H1 (cell line): ENCODE measurements around the gene TFEC. TPM values are rescaled to one million over a fixed set of nuclear protein-coding genes. Genes with fewer than 3 reads are reported as not detected.

Experiments
- CTCF ChIA-PET: fragments of 300-600 bp; sonication (Branson Sonifier 250); formaldehyde crosslinking; loops from one replicate; lab custom pipeline; 2021; ENCODE audit not compliant: partially characterized antibody; lab: Charles Lee
- POLR2A ChIA-PET: fragments of 300-600 bp; sonication (Branson Sonifier 250); formaldehyde crosslinking; loops from one replicate; lab custom pipeline; 2021; ENCODE audit warnings: inconsistent platforms; ENCODE audit not compliant: partially characterized antibody; lab: Charles Lee
- DNase-seq, 2 experiments: peaks; one replicate each; pipeline versions ENCODE4 v3.0.0 to v3.0.0-alpha.2; 2010 to 2022; ENCODE audit warnings: low spot score in 2 of 2, low read depth in 1 of 2, mixed read lengths in 1 of 2
- FAIRE-seq: peaks from 2 replicates; lab custom pipeline; 2011; peaks lifted over from hg19 to GRCh38; lab: Jason Lieb, UNC
- H2AFZ ChIP-seq: 2 replicates; pipeline ENCODE4 v1.8.1; 2012; ENCODE audit warnings: low read length, inconsistent platforms
- H2AK5ac ChIP-seq: 2 replicates; pipeline ENCODE4 v1.6.1; 2013; ENCODE audit warnings: low read depth, low read length
- H2BK120ac ChIP-seq: replicated peaks from 2 replicates; pipeline ENCODE3; 2013; ENCODE audit warnings: low read depth, low read length, inconsistent platforms
- H2BK12ac ChIP-seq: 2 replicates; pipeline ENCODE4 v1.6.1; 2013; ENCODE audit warnings: low read depth, low read length
- H2BK15ac ChIP-seq: 2 replicates; pipeline ENCODE4 v1.6.1; 2013; ENCODE audit warnings: low read length
- H2BK20ac ChIP-seq: 2 replicates; pipeline ENCODE4 v1.6.1; 2013; ENCODE audit warnings: low read length
- H2BK5ac ChIP-seq: 2 replicates; pipeline ENCODE4 v1.6.1; 2013; ENCODE audit warnings: low read depth, low read length
- H3K14ac ChIP-seq: 2 replicates; pipeline ENCODE4 v1.6.1; 2013; ENCODE audit warnings: inconsistent platforms; ENCODE audit not compliant: insufficient read length
- H3K18ac ChIP-seq: 2 replicates; pipeline ENCODE4 v1.6.1; 2013; ENCODE audit warnings: low read length; ENCODE audit errors: extremely low read depth
- H3K23ac ChIP-seq: 2 replicates; pipeline ENCODE4 v1.6.1; 2013; ENCODE audit warnings: inconsistent platforms; ENCODE audit not compliant: insufficient read length
- H3K23me2 ChIP-seq: 2 replicates; pipeline ENCODE4 v1.6.1; 2013; ENCODE audit warnings: low read depth, low read length
- H3K27ac ChIP-seq: 2 replicates; pipeline ENCODE4 v1.6.1; 2011; ENCODE audit warnings: low read depth, low read length, inconsistent platforms
- H3K27me3 ChIP-seq, 4 experiments: replicated peaks in 1 of 4; 1 replicate in 1 of 4; 2 replicates in 3 of 4; pipeline versions ENCODE4 v1.6.1 to v1.8.1; 2011 to 2013; ENCODE audit warnings: low read length in 3 of 4, mild to moderate bottlenecking in 3 of 4, inconsistent platforms in 2 of 4, mixed read lengths in 2 of 4, moderate library complexity in 1 of 4; ENCODE audit not compliant: control insufficient read depth in 3 of 4, insufficient read depth in 3 of 4; ENCODE audit errors: extremely low read depth in 1 of 4
- H3K36me3 ChIP-seq, 4 experiments: 2 replicates each; pipeline versions ENCODE4 v1.6.1 to v1.8.1; 2011 to 2013; ENCODE audit warnings: mild to moderate bottlenecking in 4 of 4, low read length in 3 of 4, moderate library complexity in 2 of 4, control low read depth in 1 of 4, inconsistent platforms in 1 of 4; ENCODE audit not compliant: insufficient read depth in 4 of 4, control insufficient read depth in 2 of 4
- H3K4ac ChIP-seq: replicated peaks from 2 replicates; pipeline ENCODE3; 2013; ENCODE audit warnings: low read length, low read depth, mixed read lengths, inconsistent platforms; ENCODE audit not compliant: insufficient read length
- H3K4me1 ChIP-seq, 4 experiments: replicated peaks in 1 of 4; 1 replicate in 1 of 4; 2 replicates in 3 of 4; pipeline versions ENCODE4 v1.6.1 to v1.8.1; 2011 to 2013; ENCODE audit warnings: low read length in 3 of 4, inconsistent platforms in 2 of 4, mixed read lengths in 1 of 4; ENCODE audit not compliant: insufficient read depth in 4 of 4, control insufficient read depth in 3 of 4
- H3K4me2 ChIP-seq, 2 experiments: 2 replicates each; pipeline versions ENCODE4 v1.6.1 to v1.8.1; 2011 to 2013; ENCODE audit warnings: low read depth in 2 of 2, low read length in 2 of 2, control low read depth in 1 of 2, inconsistent platforms in 1 of 2, mild to moderate bottlenecking in 1 of 2; ENCODE audit not compliant: insufficient read depth in 1 of 2
- H3K4me3 ChIP-seq, 4 experiments: fragments of 200-600, 300-600 bp in 1 of 4; sonication (generic), shearing (Covaris generic), sonication (Bioruptor Twin) in 1 of 4; 2 replicates each; pipeline versions ENCODE4 v1.5.1 to v1.8.1; 2011 to 2016; ENCODE audit warnings: low read length in 4 of 4, low read depth in 3 of 4, control low read depth in 2 of 4, inconsistent platforms in 2 of 4, mild to moderate bottlenecking in 2 of 4, mixed read lengths in 1 of 4, moderate library complexity in 1 of 4; ENCODE audit not compliant: insufficient read depth in 2 of 4; ENCODE audit errors: extremely low read depth in 1 of 4
- H3K56ac ChIP-seq: replicated peaks from 2 replicates; pipeline ENCODE3; 2013; ENCODE audit warnings: low read depth, mild to moderate bottlenecking, mixed read lengths, low read length, inconsistent platforms; ENCODE audit not compliant: insufficient read length
- H3K79me1 ChIP-seq: 2 replicates; pipeline ENCODE4 v1.6.1; 2013; ENCODE audit warnings: low read depth, low read length, control low read depth
- H3K79me2 ChIP-seq, 2 experiments: 2 replicates each; pipeline versions ENCODE4 v1.6.1 to v1.8.1; 2012 to 2013; ENCODE audit warnings: low read length in 2 of 2, mild to moderate bottlenecking in 2 of 2, inconsistent platforms in 1 of 2; ENCODE audit not compliant: insufficient read depth in 2 of 2, control insufficient read depth in 1 of 2
- H3K9ac ChIP-seq, 4 experiments: replicated peaks in 1 of 4; 1 replicate in 1 of 4; 2 replicates in 3 of 4; pipeline versions ENCODE4 v1.6.1 to v1.8.1; 2011 to 2013; ENCODE audit warnings: low read depth in 3 of 4, low read length in 3 of 4, control low read depth in 2 of 4, mild to moderate bottlenecking in 2 of 4, moderate library complexity in 2 of 4, inconsistent platforms in 1 of 4; ENCODE audit errors: extremely low read depth in 1 of 4
- H3K9me3 ChIP-seq, 2 experiments: 2 replicates each; pipeline versions ENCODE4 v1.6.1 to v1.8.1; 2012 to 2013; ENCODE audit warnings: mild to moderate bottlenecking in 2 of 2, moderate library complexity in 2 of 2, control low read depth in 1 of 2, inconsistent platforms in 1 of 2, low read depth in 1 of 2, low read length in 1 of 2, mixed read lengths in 1 of 2; ENCODE audit not compliant: insufficient read depth in 2 of 2
- H4K20me1 ChIP-seq, 2 experiments: replicated peaks in 1 of 2; 2 replicates each; pipeline versions ENCODE3 to v1.8.1; 2011 to 2013; ENCODE audit warnings: inconsistent platforms in 2 of 2, low read length in 2 of 2, mild to moderate bottlenecking in 1 of 2; ENCODE audit not compliant: insufficient read depth in 2 of 2, control insufficient read depth in 1 of 2
- H4K5ac ChIP-seq: 2 replicates; pipeline ENCODE4 v1.6.1; 2013; ENCODE audit warnings: low read length, low read depth, mixed read lengths, inconsistent platforms; ENCODE audit not compliant: insufficient read length
- H4K8ac ChIP-seq: 2 replicates; pipeline ENCODE4 v1.8.0; 2013; ENCODE audit warnings: mild to moderate bottlenecking, moderate library complexity, low read length, inconsistent platforms; ENCODE audit not compliant: insufficient read depth; ENCODE audit errors: extremely low read depth
- H4K91ac ChIP-seq: replicated peaks from 2 replicates; pipeline ENCODE3; 2013; ENCODE audit warnings: low read length, mixed read lengths, inconsistent platforms; ENCODE audit not compliant: insufficient read length
- EP300 ChIP-seq, 2 experiments: IDR thresholded peaks; 1 replicate in 1 of 2; 2 replicates in 1 of 2; pipeline ENCODE4 v1.6.1; 2011 to 2012; ENCODE audit warnings: low read depth in 2 of 2, low read length in 2 of 2, mild to moderate bottlenecking in 2 of 2, borderline replicate concordance in 1 of 2, inconsistent platforms in 1 of 2, moderate library complexity in 1 of 2
- MAFK ChIP-seq: IDR thresholded peaks from 2 replicates; pipeline ENCODE4 v1.6.1; 2012; ENCODE audit warnings: low read depth, mild to moderate bottlenecking, improper control_type of control experiment, low read length
- WGBS, 2 experiments: shearing (Covaris generic) in 1 of 2; methylation state at CpG; one replicate each; pipeline versions ENCODE4 v1.1.6 to v1.1.7; 2013 to 2015; ENCODE audit warnings: low lambda C conversion rate in 2 of 2, mixed read lengths in 2 of 2, inconsistent platforms in 1 of 2, low coverage in 1 of 2, missing lambda C conversion rate in 1 of 2; ENCODE audit not compliant: insufficient replicate concordance in 2 of 2, insufficient coverage in 1 of 2, insufficient read length in 1 of 2; ENCODE audit errors: extremely low coverage in 1 of 2, missing lambda C conversion rate in 1 of 2; 5-methylcytosine and 5-hydroxymethylcytosine counted together
- polyA plus RNA-seq, 7 experiments: library from polyadenylated mRNA; depleted of rRNA in 3 of 7; stranded (reverse) in 5 of 7; unstranded in 2 of 7; fragments of >200 nt in 5 of 7; fragments of 200-250 nt in 2 of 7; gene quantifications; 1 replicate in 5 of 7; 2 replicates in 1 of 7; 4 replicates in 1 of 7; pipeline versions ENCODE4 v1.2.1 to v1.2.3, GENCODE V29; 2011 to 2013; ENCODE audit warnings: missing spikeins in 2 of 7, mixed read lengths in 2 of 7
- total RNA-seq: library from RNA; stranded (reverse); fragmentation: NEBNext Ultra II Directional; extraction: Animal tissue kit (Norgen Biotek cat#: 25700); gene quantifications from 2 replicates; pipeline ENCODE4 v1.2.1, GENCODE V29; 2021

TFEC gene
- total and polyA plus RNA-seq, 2 of the 8 experiments (the other 6 are each of a cell fraction or from before 2014, with no cell fraction given) = not detected

DNA sequence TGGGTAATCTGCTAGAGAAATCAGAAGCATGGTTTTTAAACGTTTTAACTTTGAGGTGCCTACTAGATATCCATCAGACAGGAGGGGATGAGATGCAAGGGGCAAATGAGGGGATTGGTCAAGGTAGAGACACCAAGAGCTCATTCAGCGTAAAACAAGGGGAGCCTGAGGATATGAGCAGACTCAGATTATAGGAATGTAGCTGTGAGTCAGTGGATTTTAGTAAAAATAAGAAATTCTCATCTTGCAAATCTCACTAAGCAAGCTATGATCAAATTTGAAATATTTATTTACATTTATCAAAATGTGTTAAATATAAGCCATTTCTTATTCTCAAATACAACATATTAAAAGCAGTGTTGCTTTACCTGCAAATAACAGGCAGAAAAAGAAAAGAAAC lies 21.4 kb upstream of the TFEC start:
- Histone ChIP-seq H3K56ac (no peak overlapping the region), H3K27me3 (no peaks in the 10 kb centered on the region), H3K79me2 (no peaks in the 10 kb centered on the region), H3K4me1 (no peaks in the 10 kb centered on the region), H3K14ac (no peak overlapping the region), H3K23me2 (no peaks in the 10 kb centered on the region), H4K8ac (no peak overlapping the region), H4K91ac (no peak overlapping the region), H3K9me3 (peaks cover under 1 to 5% of the 10 kb centered on the region in 2 experiments; a peak in 3 of 4 replicates), H2AFZ (no peak overlapping the region), H2BK12ac (no peak overlapping the region), H2BK15ac (no peak overlapping the region), H3K4ac (no peak overlapping the region), H3K23ac (no peak overlapping the region), H3K18ac (no peak overlapping the region), H3K9ac (no peak overlapping the region), H2AK5ac (no peak overlapping the region), H2BK120ac (no peak overlapping the region), H3K27ac (no peak overlapping the region), H3K36me3 (no peaks in the 10 kb centered on the region), H2BK5ac (no peak overlapping the region), H3K4me2 (no peak overlapping the region), H4K20me1 (no peaks in the 10 kb centered on the region), H2BK20ac (no peak overlapping the region), H3K79me1 (no peaks in the 10 kb centered on the region), H4K5ac (no peak overlapping the region), H3K4me3 (no peak overlapping the region)
- TF ChIP-seq EP300 (IDR thresholded peaks at IDR 0.05; ENCODE audit: borderline replicate concordance in 1 of 2, low read depth in 2 of 2, low read length in 2 of 2) (no peak), MAFK (no peak)
- DNase-seq = no peak
- ChIA-PET POLR2A (no interaction called here), CTCF (interaction anchor here (0.6 kb wide), 1 partner anchor 72 kb away, joined by 3 read pairs; no protein-coding TSS in a partner anchor)
- 76% methylated on average over 2 of the region's 2 CpGs; no CpG with 5 or more reads in 1 of the 2 experiments for WGBS, 2 experiments
- FAIRE-seq = no peak
